ENCODE measurements around the gene FOXA3.

DNA sequence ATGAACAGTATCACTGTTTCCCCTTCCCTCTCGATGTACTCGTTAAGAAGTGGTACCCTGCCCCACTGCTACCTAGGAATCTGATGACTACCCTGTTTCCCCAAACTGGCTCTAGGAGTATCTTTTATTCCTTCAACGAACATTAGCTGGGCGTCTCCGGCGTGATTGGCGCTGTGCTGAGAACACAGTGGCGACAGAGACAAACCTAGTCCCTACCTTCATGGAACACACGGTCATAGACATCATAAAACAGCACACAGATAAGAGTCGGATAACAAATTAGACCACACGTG is 1.9 kb upstream of the FOXA3 start:
- TF ChIP-seq, protein P1, sequence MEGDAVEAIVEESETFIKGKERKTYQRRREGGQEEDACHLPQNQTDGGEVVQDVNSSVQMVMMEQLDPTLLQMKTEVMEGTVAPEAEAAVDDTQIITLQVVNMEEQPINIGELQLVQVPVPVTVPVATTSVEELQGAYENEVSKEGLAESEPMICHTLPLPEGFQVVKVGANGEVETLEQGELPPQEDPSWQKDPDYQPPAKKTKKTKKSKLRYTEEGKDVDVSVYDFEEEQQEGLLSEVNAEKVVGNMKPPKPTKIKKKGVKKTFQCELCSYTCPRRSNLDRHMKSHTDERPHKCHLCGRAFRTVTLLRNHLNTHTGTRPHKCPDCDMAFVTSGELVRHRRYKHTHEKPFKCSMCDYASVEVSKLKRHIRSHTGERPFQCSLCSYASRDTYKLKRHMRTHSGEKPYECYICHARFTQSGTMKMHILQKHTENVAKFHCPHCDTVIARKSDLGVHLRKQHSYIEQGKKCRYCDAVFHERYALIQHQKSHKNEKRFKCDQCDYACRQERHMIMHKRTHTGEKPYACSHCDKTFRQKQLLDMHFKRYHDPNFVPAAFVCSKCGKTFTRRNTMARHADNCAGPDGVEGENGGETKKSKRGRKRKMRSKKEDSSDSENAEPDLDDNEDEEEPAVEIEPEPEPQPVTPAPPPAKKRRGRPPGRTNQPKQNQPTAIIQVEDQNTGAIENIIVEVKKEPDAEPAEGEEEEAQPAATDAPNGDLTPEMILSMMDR (IDR thresholded peaks at IDR 0.05), result no peak
- no peak for TF ChIP-seq POLR2A (IDR thresholded peaks at IDR 0.05; ENCODE audit: low read depth)
- TF ChIP-seq POLR2AphosphoS5 (IDR thresholded peaks at IDR 0.05), result no peak
- no peak for TF ChIP-seq EP300 (IDR thresholded peaks at IDR 0.05)
